Uterus (tissue), 4 donors: ENCODE results near the gene NMNAT2. TPM values are rescaled to one million over a fixed set of nuclear protein-coding genes. Genes with fewer than 3 reads are reported as not detected.

ENCODE experiments used
- DNase-seq, 2 donors: peaks; one replicate each; pipeline ENCODE4 v3.0.0-alpha.2; 2019 to 2020
- H3K27ac ChIP-seq, 2 donors: fragments of 200-600 bp; sonication (generic); 1 replicate in 1 of 2; 2 replicates in 1 of 2; pipeline ENCODE4 v1.5.1; 2016 to 2018
- H3K27me3 ChIP-seq, 2 donors: fragments of 200-600 bp; sonication (generic); one replicate each; pipeline ENCODE4 v1.5.1; 2018 to 2019; ENCODE audit warnings: control low read depth in 1 of 2
- H3K36me3 ChIP-seq, 2 donors: fragments of 200-600 bp; sonication (generic); one replicate each; pipeline ENCODE4 v1.5.1; 2019; ENCODE audit warnings: control low read depth in 1 of 2
- H3K4me1 ChIP-seq, 2 donors: fragments of 200-600 bp; sonication (generic); one replicate each; pipeline ENCODE4 v1.5.1; 2018 to 2019; ENCODE audit warnings: control low read depth in 1 of 2
- H3K4me3 ChIP-seq, 2 donors: fragments of 200-600 bp; sonication (generic); 1 replicate in 1 of 2; 2 replicates in 1 of 2; pipeline ENCODE4 v1.5.1; 2018 to 2019; ENCODE audit warnings: mild to moderate bottlenecking in 1 of 2
- H3K9me3 ChIP-seq, 2 donors: fragments of 200-600 bp; sonication (generic); one replicate each; pipeline ENCODE4 v1.5.1; 2019; ENCODE audit warnings: control low read depth in 1 of 2
- POLR2A ChIP-seq, 2 donors: fragments of 450-650 bp; IDR thresholded peaks; one replicate each; pipeline ENCODE4 v1.6.1; 2016; ENCODE audit warnings: antibody characterized with exemption in 2 of 2, mild to moderate bottlenecking in 1 of 2, moderate library complexity in 1 of 2
- intact Hi-C: fragments of 100-400 bp; cut with DNase I; formaldehyde crosslinking; loops from one replicate; pipeline ENCODE4 v1.15.1; 2023; ENCODE audit warnings: low total_unique reads
- total RNA-seq, 4 donors: library from RNA; depleted of rRNA in 3 of 4; stranded (reverse); fragments of >200 nt in 3 of 4; gene quantifications; one replicate each; pipeline versions ENCODE4 v1.1.0 to v1.2.4, GENCODE V29; 2014 to 2023
- TF ChIP-seq, protein P1 (sequence below), 4 experiments: fragments of 200-600 bp in 2 of 4; fragments of 450-650 bp in 2 of 4; sonication (generic) in 2 of 4; IDR thresholded peaks; one replicate each; pipeline ENCODE4 v1.5.1; 2016 to 2019; ENCODE audit warnings: antibody characterized with exemption in 4 of 4, mild to moderate bottlenecking in 2 of 4, moderate library complexity in 1 of 4
- donor health status: DM: yes; HTN: yes; CAD: no.

NMNAT2 gene
- total RNA-seq, 4 donors from 2014 or later: 0.85 to 2.8 (median 1.5) TPM; not detected in 1

DNA sequence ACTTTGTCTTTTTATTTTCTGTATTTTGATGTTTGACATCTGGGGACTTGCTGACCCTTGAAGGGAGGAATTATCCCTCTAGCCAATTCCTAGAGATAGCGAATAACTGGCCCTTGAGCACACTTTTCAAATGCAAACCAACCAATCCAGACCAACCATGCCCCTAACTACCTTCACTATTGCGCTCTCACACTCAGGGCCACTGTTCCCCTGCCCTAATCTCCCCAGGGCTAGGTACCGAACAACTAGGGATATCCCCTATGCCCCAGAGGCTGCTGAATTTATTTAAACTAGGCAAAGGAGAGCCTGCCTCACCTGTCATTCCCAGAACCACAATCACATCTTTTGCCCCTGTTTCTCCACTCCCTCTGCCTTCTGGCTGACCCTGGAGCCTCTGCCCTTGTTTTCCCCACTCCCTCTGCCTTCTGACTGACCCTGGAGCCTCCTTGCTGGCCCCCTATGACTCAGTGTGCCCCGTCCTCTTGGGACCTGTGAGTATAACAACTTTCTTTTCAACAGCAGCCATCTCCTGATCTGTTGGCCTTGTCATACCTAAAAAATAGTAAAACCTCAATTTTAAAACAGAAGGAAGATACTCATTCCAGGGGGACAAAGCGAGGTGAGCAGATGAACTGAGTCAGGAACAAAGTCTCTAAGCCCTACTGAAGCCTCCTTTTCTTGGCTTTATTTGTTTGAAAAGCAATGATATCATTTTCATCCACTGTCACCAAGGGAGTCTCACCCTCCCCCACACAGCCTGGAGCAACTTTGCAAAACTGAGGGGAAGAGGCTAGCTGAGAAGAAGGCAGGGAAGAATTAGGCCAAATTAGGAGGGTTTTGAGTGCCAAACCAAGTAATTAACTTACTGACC lies 115.5 kb downstream of the NMNAT2 start:
- no peak for DNase-seq
- H3K4me1 ChIP-seq: no peaks in the 10 kb centered on the region
- H3K27me3 ChIP-seq: no peaks in the 10 kb centered on the region
- no peak for TF ChIP-seq POLR2A (IDR thresholded peaks at IDR 0.05)
- TF ChIP-seq, protein P1, sequence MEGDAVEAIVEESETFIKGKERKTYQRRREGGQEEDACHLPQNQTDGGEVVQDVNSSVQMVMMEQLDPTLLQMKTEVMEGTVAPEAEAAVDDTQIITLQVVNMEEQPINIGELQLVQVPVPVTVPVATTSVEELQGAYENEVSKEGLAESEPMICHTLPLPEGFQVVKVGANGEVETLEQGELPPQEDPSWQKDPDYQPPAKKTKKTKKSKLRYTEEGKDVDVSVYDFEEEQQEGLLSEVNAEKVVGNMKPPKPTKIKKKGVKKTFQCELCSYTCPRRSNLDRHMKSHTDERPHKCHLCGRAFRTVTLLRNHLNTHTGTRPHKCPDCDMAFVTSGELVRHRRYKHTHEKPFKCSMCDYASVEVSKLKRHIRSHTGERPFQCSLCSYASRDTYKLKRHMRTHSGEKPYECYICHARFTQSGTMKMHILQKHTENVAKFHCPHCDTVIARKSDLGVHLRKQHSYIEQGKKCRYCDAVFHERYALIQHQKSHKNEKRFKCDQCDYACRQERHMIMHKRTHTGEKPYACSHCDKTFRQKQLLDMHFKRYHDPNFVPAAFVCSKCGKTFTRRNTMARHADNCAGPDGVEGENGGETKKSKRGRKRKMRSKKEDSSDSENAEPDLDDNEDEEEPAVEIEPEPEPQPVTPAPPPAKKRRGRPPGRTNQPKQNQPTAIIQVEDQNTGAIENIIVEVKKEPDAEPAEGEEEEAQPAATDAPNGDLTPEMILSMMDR (IDR thresholded peaks at IDR 0.05): no peak
- H3K36me3 ChIP-seq: no peaks in the 10 kb centered on the region
- H3K4me3 ChIP-seq: no peak overlapping the region
- H3K9me3 ChIP-seq: no peaks in the 10 kb centered on the region
- peak overlapping the region; percentile 37 to 73 for H3K27ac ChIP-seq
- intact Hi-C loops: no loop called here

DNA sequence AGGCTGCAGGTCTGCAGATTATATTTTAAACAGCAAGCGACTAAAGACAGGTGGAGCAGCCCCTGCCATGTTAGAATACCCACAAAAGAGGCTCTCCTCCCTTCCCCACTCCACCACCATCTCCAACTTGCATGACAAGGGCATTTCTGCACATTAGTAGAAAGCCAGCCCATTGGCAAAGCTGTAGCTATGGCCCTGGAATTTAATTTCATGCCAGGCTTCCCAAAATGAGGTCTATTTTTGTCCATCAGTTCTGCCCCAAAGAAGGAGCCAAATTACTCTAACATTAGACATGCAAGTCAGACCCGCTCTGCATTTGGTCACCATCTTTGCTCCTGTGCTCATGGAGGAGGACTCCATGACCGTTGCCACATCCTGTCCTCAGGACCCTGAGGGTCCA lies 116.9 kb downstream of the NMNAT2 start:
- no peak overlapping the region for H3K27ac ChIP-seq
- no peak overlapping the region for H3K4me3 ChIP-seq
- no peak for DNase-seq
- intact Hi-C loops: no loop called here
- H3K4me1 ChIP-seq: no peaks in the 10 kb centered on the region
- no peaks in the 10 kb centered on the region for H3K36me3 ChIP-seq
- TF ChIP-seq POLR2A (IDR thresholded peaks at IDR 0.05): no peak
- TF ChIP-seq, protein P1 (IDR thresholded peaks at IDR 0.05): no peak
- H3K9me3 ChIP-seq: no peaks in the 10 kb centered on the region
- H3K27me3 ChIP-seq: no peaks in the 10 kb centered on the region

DNA sequence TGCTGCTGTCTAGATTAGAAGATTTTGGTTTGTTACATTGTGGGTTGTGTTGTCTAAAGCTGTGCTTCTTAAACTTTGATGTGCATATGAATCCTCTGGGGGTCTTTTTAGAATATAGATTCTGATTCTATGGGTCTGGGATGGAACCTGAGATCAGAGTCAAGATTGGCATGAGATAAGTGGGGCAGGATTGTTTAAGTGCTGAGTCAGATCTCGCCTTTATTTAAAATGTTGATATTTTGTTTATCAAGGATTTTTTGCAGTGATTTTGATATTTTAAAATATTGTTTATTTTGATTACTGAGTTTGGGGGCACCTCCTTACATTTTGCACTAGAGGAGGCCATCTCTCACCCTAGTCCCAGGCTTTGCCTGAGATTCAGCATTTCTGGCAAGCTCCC lies 117.4 kb downstream of the NMNAT2 start:
- Histone ChIP-seq H3K36me3 (no peaks in the 10 kb centered on the region), H3K4me3 (no peak overlapping the region), H3K27ac (no peak overlapping the region), H3K9me3 (no peaks in the 10 kb centered on the region), H3K4me1 (no peaks in the 10 kb centered on the region), H3K27me3 (no peaks in the 10 kb centered on the region)
- intact Hi-C loops: no loop called here
- TF ChIP-seq POLR2A (IDR thresholded peaks at IDR 0.05): no peak
- TF ChIP-seq, protein P1 (IDR thresholded peaks at IDR 0.05): no peak
- DNase-seq: no peak

DNA sequence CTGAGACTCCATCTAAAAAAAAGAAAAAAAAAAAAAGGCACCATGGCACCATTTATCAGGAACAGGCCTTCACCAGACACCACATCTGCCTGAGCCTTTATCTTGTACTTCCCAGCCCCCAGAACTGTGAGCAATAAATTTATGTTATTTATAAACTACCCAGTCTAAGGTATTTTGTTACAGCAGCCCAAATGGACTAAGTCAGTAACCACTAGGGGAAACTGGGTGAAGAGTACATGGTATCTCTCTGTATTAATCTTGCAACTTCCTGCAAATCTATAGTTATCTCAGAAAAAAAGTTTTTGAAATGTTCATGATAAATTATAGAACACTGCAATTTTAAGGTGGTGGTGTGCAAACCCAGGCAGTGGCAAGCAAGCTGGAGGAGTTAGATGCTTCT lies 117.8 kb downstream of the NMNAT2 start:
- Histone ChIP-seq H3K27me3 (no peaks in the 10 kb centered on the region), H3K9me3 (no peaks in the 10 kb centered on the region), H3K4me1 (no peaks in the 10 kb centered on the region), H3K27ac (no peak overlapping the region), H3K36me3 (no peaks in the 10 kb centered on the region), H3K4me3 (no peak overlapping the region)
- no peak for DNase-seq
- TF ChIP-seq POLR2A (IDR thresholded peaks at IDR 0.05): no peak
- TF ChIP-seq, protein P1 (IDR thresholded peaks at IDR 0.05): no peak
- intact Hi-C loops: no loop called here

DNA sequence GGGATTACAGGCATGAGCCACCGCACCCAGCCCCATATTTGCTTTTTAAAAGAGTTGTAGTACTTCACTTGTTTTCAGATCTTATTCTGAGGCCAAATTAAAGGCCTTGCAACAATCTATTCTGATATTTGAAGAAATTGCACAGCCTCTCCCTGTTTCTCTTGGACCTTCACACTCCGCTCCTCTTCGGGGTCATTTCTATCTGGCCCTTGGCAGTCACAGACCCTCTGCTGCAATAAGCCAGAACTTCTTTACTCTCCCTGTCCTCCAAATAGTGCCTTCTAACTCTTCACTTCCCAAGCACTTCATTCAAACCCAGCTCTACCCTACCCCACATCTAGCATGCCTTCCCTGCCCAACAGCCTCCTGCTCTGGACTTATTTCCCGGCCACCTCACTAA lies 121.4 kb downstream of the NMNAT2 start:
- peaks cover 0 to 5% of the 10 kb centered on the region in 2 donors for H3K4me1 ChIP-seq
- no peak for DNase-seq
- intact Hi-C loops: no loop called here
- no peaks in the 10 kb centered on the region for H3K9me3 ChIP-seq
- H3K27me3 ChIP-seq: no peaks in the 10 kb centered on the region
- TF ChIP-seq POLR2A (IDR thresholded peaks at IDR 0.05): no peak
- H3K27ac ChIP-seq: no peak overlapping the region
- H3K4me3 ChIP-seq: no peak overlapping the region
- H3K36me3 ChIP-seq: no peaks in the 10 kb centered on the region
